Spleen (tissue), 13 donors: ENCODE data around the gene ZNF518B. TPM values are rescaled to one million over a fixed set of nuclear protein-coding genes. Genes with fewer than 3 reads are reported as not detected.

ENCODE experiments used
- DNase-seq: peaks from one replicate; pipeline ENCODE4 v3.0.0-alpha.2; 2020
- H3K27ac ChIP-seq, 8 donors: fragments of 200-600 bp; sonication (generic) in 7 of 8; 1 replicate in 4 of 8; 2 replicates in 4 of 8; pipeline versions ENCODE4 v1.5.0 to v1.8.0; 2016 to 2021; ENCODE audit warnings: inconsistent platforms in 4 of 8, mild to moderate bottlenecking in 4 of 8, moderate library complexity in 1 of 8
- H3K27me3 ChIP-seq, 7 donors: fragments of 200-600 bp; sonication (generic) in 6 of 7; replicated peaks in 1 of 7; 1 replicate in 4 of 7; 2 replicates in 3 of 7; pipeline versions ENCODE4 v1.5.0 to v1.8.0; 2016 to 2021; ENCODE audit warnings: inconsistent platforms in 3 of 7, mild to moderate bottlenecking in 1 of 7
- H3K36me3 ChIP-seq, 6 donors: fragments of 200-600 bp; sonication (generic) in 5 of 6; 1 replicate in 4 of 6; 2 replicates in 2 of 6; pipeline versions ENCODE4 v1.5.0 to v1.8.0; 2016 to 2021; ENCODE audit warnings: inconsistent platforms in 2 of 6
- H3K4me1 ChIP-seq, 6 donors: fragments of 200-600 bp; sonication (generic) in 5 of 6; 1 replicate in 3 of 6; 2 replicates in 3 of 6; pipeline versions ENCODE4 v1.5.0 to v1.8.0; 2016 to 2021; ENCODE audit warnings: inconsistent platforms in 3 of 6
- H3K4me3 ChIP-seq, 8 donors: fragments of 200-600 bp; sonication (generic) in 7 of 8; 1 replicate in 4 of 8; 2 replicates in 4 of 8; pipeline versions ENCODE4 v1.5.0 to v1.8.0; 2016 to 2021; ENCODE audit warnings: inconsistent platforms in 4 of 8, mild to moderate bottlenecking in 4 of 8, moderate library complexity in 2 of 8
- H3K9me3 ChIP-seq, 8 donors: fragments of 200-600 bp; sonication (generic) in 7 of 8; 1 replicate in 4 of 8; 2 replicates in 4 of 8; pipeline versions ENCODE4 v1.5.0 to v1.8.0; 2016 to 2021; ENCODE audit warnings: inconsistent platforms in 4 of 8
- CTCF ChIP-seq, 11 experiments: fragments of 200-600 bp in 7 of 11; fragments of 450-650 bp in 4 of 11; sonication (generic) in 4 of 11; IDR thresholded peaks in 8 of 11; conservative IDR thresholded peaks in 3 of 11; 1 replicate in 7 of 11; 2 replicates in 4 of 11; pipeline versions ENCODE4 v1.4.0 to v1.8.0; 2016 to 2021; ENCODE audit warnings: antibody characterized with exemption in 11 of 11, inconsistent platforms in 4 of 11, mild to moderate bottlenecking in 1 of 11
- POLR2A ChIP-seq, 3 donors: fragments of 450-650 bp; IDR thresholded peaks; one replicate each; pipeline ENCODE4 v1.5.1; 2017; ENCODE audit warnings: antibody characterized with exemption in 3 of 3, mild to moderate bottlenecking in 1 of 3
- POLR2AphosphoS5 ChIP-seq, 3 donors: sonication (generic); formaldehyde crosslinking; IDR thresholded peaks; one replicate each; pipeline ENCODE4 v1.5.1; 2017; ENCODE audit warnings: antibody characterized with exemption in 3 of 3
- WGBS, 5 donors: extraction: QIAGEN DNeasy Blood & Tissue Kit in 3 of 5; methylation state at CpG; one replicate each; pipeline versions ENCODE4 v1.1.5 to v1.1.7; 2013 to 2018; 5-methylcytosine and 5-hydroxymethylcytosine counted together
- intact Hi-C: fragments of 100-400 bp; cut with DNase I; formaldehyde crosslinking; loops from one replicate; pipeline ENCODE4 v1.15.0; 2023; ENCODE audit warnings: low total_unique reads
- long read RNA-seq, 2 donors: transcript quantifications; one replicate each; lab custom pipeline, GENCODE V29; 2026
- polyA plus RNA-seq, 3 donors: library from polyadenylated mRNA; stranded (reverse); fragments of 200-250 nt; gene quantifications; one replicate each; pipeline ENCODE4 v1.2.1, GENCODE V29; 2013
- total RNA-seq, 7 donors: library from RNA; depleted of rRNA in 3 of 7; stranded (reverse); fragments of >200 nt in 3 of 7; fragmentation: NEBNext Ultra II Directional in 4 of 7; extraction: Animal tissue kit (Norgen Biotek cat#: 25700) in 4 of 7; gene quantifications; one replicate each; pipeline versions ENCODE4 v1.1.0 to v1.2.1, GENCODE V29; 2016 to 2021
- donor health status: healthy with polysubstance abuse.
- donor health status: DM: no; HTN: no; CAD: no; lungs with moderate emphysema.
- donor health status: DM: no; HTN: no; CAD: no.
- donor health status: Bipolar disorder and iron deficiency.
- donor health status: healthy.
- donor health status: DM: no; HTN: no; CAD: no.
- donor health status: DM: yes; HTN: yes; CAD: no.

Gene ZNF518B
- 10 to 100 TPM; 20.2 to 61.9 (median 29.9) TPM for total RNA-seq
- 1 to 10 TPM; 4.9 to 5.3 (median 5.1) TPM for polyA plus RNA-seq
- long read RNA-seq, donor 1, full-length matches to known transcripts: 3 of 3 reads
- long read RNA-seq, donor 1, partial matches to known transcripts: 0 of 3 reads
- long read RNA-seq, donor 1, other reads (novel, unspliced or antisense): 0 of 3 reads
- long read RNA-seq, donor 2, full-length matches to known transcripts: 2 of 2 reads
- long read RNA-seq, donor 2, partial matches to known transcripts: 0 of 2 reads
- long read RNA-seq, donor 2, other reads (novel, unspliced or antisense): 0 of 2 reads

GRCh38 chr4:10457255-10457801 is at the start of gene ZNF518B:
Gene ZNF518B, minus strand, starts transcription at chr4:10457426. Its CDS starts 11,098 bp downstream, at chr4:10446328.
- Histone ChIP-seq H3K36me3 (peaks cover 0 to 30% (median 19%) of the 10 kb centered on the region in 6 donors), H3K4me1 (peaks cover 3 to 43% (median 30%) of the 10 kb centered on the region in 6 donors), H3K4me3 (peak within 1 kb of the TSS; percentile 45 to 85 (median 59)), H3K27me3 (peaks cover 0 to 42% (median 11%) of the 10 kb centered on the region in 7 donors), H3K27ac (peak within 1 kb of the TSS; percentile 53 to 93 (median 78)), H3K9me3 (peaks cover 0 to 10% (median 0%) of the 10 kb centered on the region in 8 donors)
- intact Hi-C loops: no loop called here
- 2 to 6% (median 3%) methylated on average over 21 to 60 of the region's 60 CpGs for WGBS, 5 donors
- DNase-seq: peak; percentile 95
- peak; percentile 63 to 78 (median 74) for TF ChIP-seq POLR2AphosphoS5 (IDR thresholded peaks at IDR 0.05)
- peak in 1 of 3 donors; percentile 41 for TF ChIP-seq POLR2A (IDR thresholded peaks at IDR 0.05)
- peak in 1 of 11 experiments; percentile 7 for TF ChIP-seq CTCF (IDR thresholded peaks at IDR 0.05 in 8 of 11, conservative IDR thresholded peaks at IDR 0.05 in 3 of 11)

GRCh38 chr4:10506077-10506476 is 48.9 kb upstream of the ZNF518B start:
- Histone ChIP-seq H3K27ac (no peak overlapping the region), H3K9me3 (peaks cover 0 to 26% (median 11%) of the 10 kb centered on the region in 8 donors), H3K4me1 (no peaks in the 10 kb centered on the region), H3K36me3 (no peaks in the 10 kb centered on the region), H3K4me3 (no peak overlapping the region), H3K27me3 (no peaks in the 10 kb centered on the region)
- no peak for TF ChIP-seq POLR2AphosphoS5 (IDR thresholded peaks at IDR 0.05)
- TF ChIP-seq CTCF (IDR thresholded peaks at IDR 0.05 in 8 of 11, conservative IDR thresholded peaks at IDR 0.05 in 3 of 11): no peak
- TF ChIP-seq POLR2A (IDR thresholded peaks at IDR 0.05): no peak
- intact Hi-C loops: no loop called here
- no peak for DNase-seq
- WGBS, 5 donors: 67 to 74% (median 71%) methylated on average over 4 of the region's 4 CpGs

- Histone ChIP-seq H3K4me1 (no peaks in the 10 kb centered on the region), H3K4me3 (no peak overlapping the region), H3K27ac (no peak overlapping the region), H3K9me3 (peaks cover 0 to 26% (median 11%) of the 10 kb centered on the region in 8 donors), H3K36me3 (no peaks in the 10 kb centered on the region), H3K27me3 (no peaks in the 10 kb centered on the region)
- no peak for DNase-seq
- TF ChIP-seq POLR2A (IDR thresholded peaks at IDR 0.05): no peak
- no peak for TF ChIP-seq CTCF (IDR thresholded peaks at IDR 0.05 in 8 of 11, conservative IDR thresholded peaks at IDR 0.05 in 3 of 11)
- TF ChIP-seq POLR2AphosphoS5 (IDR thresholded peaks at IDR 0.05): no peak
- WGBS, 5 donors: 71 to 84% (median 81%) methylated on average over 5 of the region's 5 CpGs
- intact Hi-C loops: no loop called here
Observed at GRCh38 chr4:10504570-10505179, 47.4 kb upstream of the ZNF518B start.

GRCh38 chr4:10502717-10503116 is 45.5 kb upstream of the ZNF518B start:
- no peak for TF ChIP-seq CTCF (IDR thresholded peaks at IDR 0.05 in 8 of 11, conservative IDR thresholded peaks at IDR 0.05 in 3 of 11)
- no peak for TF ChIP-seq POLR2AphosphoS5 (IDR thresholded peaks at IDR 0.05)
- no peak for TF ChIP-seq POLR2A (IDR thresholded peaks at IDR 0.05)
- H3K4me1 ChIP-seq: no peaks in the 10 kb centered on the region
- DNase-seq: no peak
- no peak overlapping the region for H3K4me3 ChIP-seq
- H3K9me3 ChIP-seq: peaks cover 0 to 26% (median 11%) of the 10 kb centered on the region in 8 donors
- WGBS, 5 donors: 83 to 96% (median 87%) methylated on average over 5 of the region's 5 CpGs
- intact Hi-C loops: no loop called here
- H3K27ac ChIP-seq: no peak overlapping the region
- H3K27me3 ChIP-seq: no peaks in the 10 kb centered on the region
- no peaks in the 10 kb centered on the region for H3K36me3 ChIP-seq
